ENCODE measurements around the gene SMIM43. TPM values are rescaled to one million over a fixed set of nuclear protein-coding genes. Genes with fewer than 3 reads are reported as not detected.

Gene SMIM43
- polyA plus RNA-seq, 12 donors: 0.55 to 2.8 (median 1.7) TPM; not detected in 2

Other genes starting within 250 kb of the SMIM43 start
- 100 to 1,000 TPM in 11 of 12 donors, not detected in 1; 212 to 561 (median 375) TPM for gene ANXA5, start 68.2 kb downstream of the SMIM43 start, polyA plus RNA-seq (ENCODE audit: insufficient read length in 12 of 12)
- 10 to 100 TPM in 11 of 12 donors, not detected in 1; 24.0 to 58.3 (median 33.1) TPM for gene EXOSC9, start 36.2 kb upstream of the SMIM43 start, polyA plus RNA-seq (ENCODE audit: insufficient read length in 12 of 12)
- gene CCNA2, start 58.7 kb upstream of the SMIM43 start, polyA plus RNA-seq (ENCODE audit: insufficient read length in 12 of 12): 10 to 100 TPM in 11 of 12 donors, not detected in 1; 12.2 to 34.5 (median 24.5) TPM
- gene BBS7, start 105.3 kb upstream of the SMIM43 start, polyA plus RNA-seq (ENCODE audit: insufficient read length in 12 of 12): 10 to 100 TPM in 9 of 12 donors, 1 to 10 TPM in 2, not detected in 1; 8.7 to 19.6 (median 14.6) TPM
- 1 to 10 TPM in 4 of 12 donors, under 1 TPM in 6, not detected in 2; 0.41 to 2.1 (median 0.81) TPM for gene TRPC3, start 186.9 kb upstream of the SMIM43 start, polyA plus RNA-seq (ENCODE audit: insufficient read length in 12 of 12)

Measured in muscle of arm (tissue), 12 donors.